ENCODE measurements around the gene SLC25A21.

SLC25A21 gene

DNA sequence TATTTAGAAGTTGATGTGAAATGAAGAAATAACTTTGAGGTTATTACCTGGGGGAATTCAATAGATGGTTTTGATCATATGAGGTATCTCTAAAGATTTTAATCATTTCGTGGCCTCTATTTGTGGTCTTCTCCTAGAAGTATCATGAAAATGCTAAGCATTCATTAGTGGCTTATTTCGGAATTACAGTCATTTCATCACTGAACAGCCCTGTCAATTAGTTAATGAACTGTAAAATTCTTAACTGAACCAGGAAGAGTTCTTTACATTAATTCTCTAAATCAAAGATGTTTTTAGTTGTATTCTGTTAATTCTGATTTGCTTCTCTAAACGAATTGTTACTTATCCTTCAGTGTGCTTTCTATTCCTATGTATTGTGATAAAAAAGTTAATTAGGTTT lies 261.8 kb downstream of the SLC25A21 start:
- no peak overlapping the region for H2AK5ac ChIP-seq (ENCODE audit: low read length)
- no peak for DNase-seq
- no peak overlapping the region for H3K14ac ChIP-seq (ENCODE audit: low read length)
- no peak overlapping the region for H3K23ac ChIP-seq (ENCODE audit: low read length)
- H2BK5ac ChIP-seq (ENCODE audit: low read depth, low read length, poor library complexity): no peak overlapping the region
- no peak overlapping the region for H4K12ac ChIP-seq (ENCODE audit: low read depth, low read length)
- H3K36me3 ChIP-seq (ENCODE audit: control insufficient read depth in 1 of 2, insufficient read depth in 2 of 2, low read length in 2 of 2): no peaks in the 10 kb centered on the region
- H3K79me2 ChIP-seq (ENCODE audit: control insufficient read depth, insufficient read depth, low read length, poor library complexity): no peaks in the 10 kb centered on the region
- no peak overlapping the region for H3K27ac ChIP-seq (ENCODE audit: low read depth, low read length)
- H2AFZ ChIP-seq (ENCODE audit: insufficient read depth, low read length, poor library complexity): no peak overlapping the region
- H4K8ac ChIP-seq (ENCODE audit: low read depth, low read length): no peak overlapping the region
- no peaks in the 10 kb centered on the region for H3K4me1 ChIP-seq (ENCODE audit: control insufficient read depth in 1 of 2, insufficient read depth in 2 of 2, low read length in 2 of 2)
- no peak overlapping the region for H3K18ac ChIP-seq (ENCODE audit: low read length)
- H3K4ac ChIP-seq (ENCODE audit: low read depth, low read length): no peak overlapping the region
- no peaks in the 10 kb centered on the region for H3K27me3 ChIP-seq (ENCODE audit: insufficient read depth, low read length)
- H2BK120ac ChIP-seq (ENCODE audit: insufficient read depth, low read length, poor library complexity): no peak overlapping the region
- H3K4me2 ChIP-seq (ENCODE audit: low read length): no peak overlapping the region
- no CpG with 5 or more reads among the region's 3 CpGs for WGBS (ENCODE audit: extremely low coverage, insufficient coverage, insufficient read length)
- no peak overlapping the region for H3K4me3 ChIP-seq (ENCODE audit: low read depth, low read length)
- H2BK12ac ChIP-seq (ENCODE audit: low read length): no peak overlapping the region
- H4K91ac ChIP-seq (ENCODE audit: low read depth, low read length): no peak overlapping the region
- peaks cover 1% of the 10 kb centered on the region for H3K9me3 ChIP-seq (ENCODE audit: insufficient read depth, low read depth, low read length)
- H3K9ac ChIP-seq (ENCODE audit: low read length): no peak overlapping the region
- H3K79me1 ChIP-seq (ENCODE audit: low read length): no peaks in the 10 kb centered on the region

- Histone ChIP-seq H3K27me3 (ENCODE audit: insufficient read depth, low read length) (no peaks in the 10 kb centered on the region), H2BK120ac (ENCODE audit: insufficient read depth, low read length, poor library complexity) (no peak overlapping the region), H3K18ac (ENCODE audit: low read length) (no peak overlapping the region), H3K4me1 (ENCODE audit: control insufficient read depth in 1 of 2, insufficient read depth in 2 of 2, low read length in 2 of 2) (no peaks in the 10 kb centered on the region), H3K27ac (ENCODE audit: low read depth, low read length) (no peak overlapping the region), H2BK5ac (ENCODE audit: low read depth, low read length, poor library complexity) (no peak overlapping the region), H2AFZ (ENCODE audit: insufficient read depth, low read length, poor library complexity) (no peak overlapping the region), H3K79me2 (ENCODE audit: control insufficient read depth, insufficient read depth, low read length, poor library complexity) (no peaks in the 10 kb centered on the region), H4K8ac (ENCODE audit: low read depth, low read length) (no peak overlapping the region), H2BK12ac (ENCODE audit: low read length) (no peak overlapping the region), H3K4me3 (ENCODE audit: low read depth, low read length) (no peak overlapping the region), H3K23ac (ENCODE audit: low read length) (no peak overlapping the region), H3K9ac (ENCODE audit: low read length) (no peak overlapping the region), H4K12ac (ENCODE audit: low read depth, low read length) (no peak overlapping the region), H3K4ac (ENCODE audit: low read depth, low read length) (no peak overlapping the region), H3K14ac (ENCODE audit: low read length) (no peak overlapping the region), H3K36me3 (ENCODE audit: control insufficient read depth in 1 of 2, insufficient read depth in 2 of 2, low read length in 2 of 2) (no peaks in the 10 kb centered on the region), H3K79me1 (ENCODE audit: low read length) (no peaks in the 10 kb centered on the region), H4K91ac (ENCODE audit: low read depth, low read length) (no peak overlapping the region), H2AK5ac (ENCODE audit: low read length) (no peak overlapping the region), H3K9me3 (ENCODE audit: insufficient read depth, low read depth, low read length) (no peaks in the 10 kb centered on the region), H3K4me2 (ENCODE audit: low read length) (no peak overlapping the region)
- no CpG with 5 or more reads among the region's 5 CpGs for WGBS (ENCODE audit: extremely low coverage, insufficient coverage, insufficient read length)
- no peak for DNase-seq
Measured at GRCh38 chr14:36905272-36905888, 267.0 kb downstream of the SLC25A21 start.

DNA sequence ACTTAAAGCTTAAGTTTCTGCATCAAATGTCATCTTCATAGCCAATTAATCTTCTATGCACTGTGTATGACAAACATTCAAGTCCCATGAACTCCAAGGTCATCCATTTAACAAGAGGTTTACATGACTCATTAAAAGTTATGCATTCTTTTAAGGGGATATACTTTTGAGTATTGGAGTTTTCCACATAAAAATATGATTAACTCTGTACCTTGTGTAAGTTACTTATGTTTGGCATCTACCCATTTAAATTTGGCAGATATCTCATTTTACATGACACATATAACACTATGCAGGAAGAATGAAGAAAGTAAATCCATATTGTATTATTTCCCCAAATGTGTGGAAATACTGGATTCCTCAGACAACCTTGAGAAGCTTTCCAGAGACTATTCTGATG lies 270.5 kb downstream of the SLC25A21 start:
- Histone ChIP-seq H3K4me3 (ENCODE audit: low read depth, low read length) (no peak overlapping the region), H4K91ac (ENCODE audit: low read depth, low read length) (no peak overlapping the region), H3K9me3 (ENCODE audit: insufficient read depth, low read depth, low read length) (no peaks in the 10 kb centered on the region), H3K79me2 (ENCODE audit: control insufficient read depth, insufficient read depth, low read length, poor library complexity) (no peaks in the 10 kb centered on the region), H3K27me3 (ENCODE audit: insufficient read depth, low read length) (no peaks in the 10 kb centered on the region), H4K12ac (ENCODE audit: low read depth, low read length) (no peak overlapping the region), H2BK12ac (ENCODE audit: low read length) (no peak overlapping the region), H3K4ac (ENCODE audit: low read depth, low read length) (no peak overlapping the region), H4K8ac (ENCODE audit: low read depth, low read length) (no peak overlapping the region), H2AK5ac (ENCODE audit: low read length) (no peak overlapping the region), H3K9ac (ENCODE audit: low read length) (no peak overlapping the region), H2BK120ac (ENCODE audit: insufficient read depth, low read length, poor library complexity) (no peak overlapping the region), H2AFZ (ENCODE audit: insufficient read depth, low read length, poor library complexity) (no peak overlapping the region), H3K4me2 (ENCODE audit: low read length) (no peak overlapping the region), H3K18ac (ENCODE audit: low read length) (no peak overlapping the region), H2BK5ac (ENCODE audit: low read depth, low read length, poor library complexity) (no peak overlapping the region), H3K36me3 (ENCODE audit: control insufficient read depth in 1 of 2, insufficient read depth in 2 of 2, low read length in 2 of 2) (no peaks in the 10 kb centered on the region), H3K79me1 (ENCODE audit: low read length) (no peaks in the 10 kb centered on the region), H3K27ac (ENCODE audit: low read depth, low read length) (no peak overlapping the region), H3K23ac (ENCODE audit: low read length) (no peak overlapping the region), H3K4me1 (ENCODE audit: control insufficient read depth in 1 of 2, insufficient read depth in 2 of 2, low read length in 2 of 2) (no peaks in the 10 kb centered on the region), H3K14ac (ENCODE audit: low read length) (no peak overlapping the region)
- no peak for DNase-seq

DNA sequence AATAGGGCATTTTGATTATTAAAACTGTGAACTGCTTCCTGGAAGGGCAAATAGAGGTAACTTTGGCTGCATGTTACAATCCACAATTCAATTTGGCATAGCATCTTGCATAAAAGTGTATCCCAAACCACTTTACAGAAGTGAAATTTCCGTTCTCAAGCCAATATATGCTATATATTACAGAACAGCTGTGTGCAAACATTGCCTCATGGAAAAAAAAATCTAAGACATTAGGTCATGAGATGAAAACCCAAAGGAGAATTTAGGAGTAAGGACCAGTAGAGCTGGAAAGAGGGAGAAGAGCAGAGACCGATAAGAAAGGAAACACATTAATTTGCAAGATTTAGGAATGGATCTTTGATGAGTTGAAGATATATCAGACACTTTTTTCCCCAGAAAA lies 271.6 kb downstream of the SLC25A21 start:
- H4K12ac ChIP-seq (ENCODE audit: low read depth, low read length): no peak overlapping the region
- no peak overlapping the region for H3K4ac ChIP-seq (ENCODE audit: low read depth, low read length)
- no peak overlapping the region for H3K4me3 ChIP-seq (ENCODE audit: low read depth, low read length)
- no peak overlapping the region for H4K8ac ChIP-seq (ENCODE audit: low read depth, low read length)
- no peak overlapping the region for H3K18ac ChIP-seq (ENCODE audit: low read length)
- H2BK12ac ChIP-seq (ENCODE audit: low read length): no peak overlapping the region
- no peaks in the 10 kb centered on the region for H3K36me3 ChIP-seq (ENCODE audit: control insufficient read depth in 1 of 2, insufficient read depth in 2 of 2, low read length in 2 of 2)
- H3K27me3 ChIP-seq (ENCODE audit: insufficient read depth, low read length): no peaks in the 10 kb centered on the region
- no peak overlapping the region for H2BK120ac ChIP-seq (ENCODE audit: insufficient read depth, low read length, poor library complexity)
- H2BK5ac ChIP-seq (ENCODE audit: low read depth, low read length, poor library complexity): no peak overlapping the region
- no CpG with 5 or more reads among the region's 2 CpGs for WGBS (ENCODE audit: extremely low coverage, insufficient coverage, insufficient read length)
- no peak overlapping the region for H3K4me2 ChIP-seq (ENCODE audit: low read length)
- H2AK5ac ChIP-seq (ENCODE audit: low read length): no peak overlapping the region
- no peaks in the 10 kb centered on the region for H3K4me1 ChIP-seq (ENCODE audit: control insufficient read depth in 1 of 2, insufficient read depth in 2 of 2, low read length in 2 of 2)
- no peak overlapping the region for H2AFZ ChIP-seq (ENCODE audit: insufficient read depth, low read length, poor library complexity)
- H3K14ac ChIP-seq (ENCODE audit: low read length): no peak overlapping the region
- no peak overlapping the region for H3K9ac ChIP-seq (ENCODE audit: low read length)
- H3K27ac ChIP-seq (ENCODE audit: low read depth, low read length): no peak overlapping the region
- H3K79me1 ChIP-seq (ENCODE audit: low read length): no peaks in the 10 kb centered on the region
- no peaks in the 10 kb centered on the region for H3K9me3 ChIP-seq (ENCODE audit: insufficient read depth, low read depth, low read length)
- H3K23ac ChIP-seq (ENCODE audit: low read length): no peak overlapping the region
- H3K79me2 ChIP-seq (ENCODE audit: control insufficient read depth, insufficient read depth, low read length, poor library complexity): no peaks in the 10 kb centered on the region
- H4K91ac ChIP-seq (ENCODE audit: low read depth, low read length): no peak overlapping the region
- no peak for DNase-seq
